ENCODE data around the gene CPXM2.

Gene CPXM2

GRCh38 chr10:123865350-123865749 is 26.3 kb downstream of the CPXM2 start:
- H3K27ac Mint-ChIP-seq, result no peak overlapping the region
- no peaks in the 10 kb centered on the region for H3K9me3 Mint-ChIP-seq
- H3K4me3 Mint-ChIP-seq, result no peak overlapping the region
- H3K4me1 Mint-ChIP-seq, result no peaks in the 10 kb centered on the region
- H3K36me3 Mint-ChIP-seq, result no peaks in the 10 kb centered on the region
- no peaks in the 10 kb centered on the region for H3K27me3 Mint-ChIP-seq

GRCh38 chr10:123864923-123865322 is 26.7 kb downstream of the CPXM2 start:
- H3K27ac Mint-ChIP-seq, result no peak overlapping the region
- no peaks in the 10 kb centered on the region for H3K27me3 Mint-ChIP-seq
- no peaks in the 10 kb centered on the region for H3K36me3 Mint-ChIP-seq
- H3K9me3 Mint-ChIP-seq, result no peaks in the 10 kb centered on the region
- H3K4me1 Mint-ChIP-seq, result no peaks in the 10 kb centered on the region
- H3K4me3 Mint-ChIP-seq, result no peak overlapping the region

GRCh38 chr10:123863721-123864482 is 27.7 kb downstream of the CPXM2 start:
- Mint-ChIP-seq H3K36me3 (no peaks in the 10 kb centered on the region), H3K9me3 (no peaks in the 10 kb centered on the region), H3K4me1 (no peaks in the 10 kb centered on the region), H3K27me3 (no peaks in the 10 kb centered on the region), H3K4me3 (no peak overlapping the region), H3K27ac (no peak overlapping the region)

- H3K4me1 Mint-ChIP-seq, result no peaks in the 10 kb centered on the region
- no peaks in the 10 kb centered on the region for H3K9me3 Mint-ChIP-seq
- no peak overlapping the region for H3K4me3 Mint-ChIP-seq
- no peak overlapping the region for H3K27ac Mint-ChIP-seq
- no peaks in the 10 kb centered on the region for H3K36me3 Mint-ChIP-seq
- H3K27me3 Mint-ChIP-seq, result no peaks in the 10 kb centered on the region
Observed at GRCh38 chr10:123863183-123863575, 28.4 kb downstream of the CPXM2 start.

GRCh38 chr10:123862421-123863182 is 29.0 kb downstream of the CPXM2 start:
- Mint-ChIP-seq H3K27ac (no peak overlapping the region), H3K4me1 (no peaks in the 10 kb centered on the region), H3K4me3 (no peak overlapping the region), H3K9me3 (no peaks in the 10 kb centered on the region), H3K36me3 (no peaks in the 10 kb centered on the region), H3K27me3 (no peaks in the 10 kb centered on the region)

GRCh38 chr10:123860856-123861255 is 30.8 kb downstream of the CPXM2 start:
- Mint-ChIP-seq H3K9me3 (no peaks in the 10 kb centered on the region), H3K4me3 (no peak overlapping the region), H3K27me3 (no peaks in the 10 kb centered on the region), H3K27ac (no peak overlapping the region), H3K4me1 (no peaks in the 10 kb centered on the region), H3K36me3 (no peaks in the 10 kb centered on the region)

GRCh38 chr10:123860209-123860608 is 31.4 kb downstream of the CPXM2 start:
- Mint-ChIP-seq H3K36me3 (no peaks in the 10 kb centered on the region), H3K27ac (no peak overlapping the region), H3K4me1 (no peaks in the 10 kb centered on the region), H3K4me3 (no peak overlapping the region), H3K27me3 (no peaks in the 10 kb centered on the region), H3K9me3 (no peaks in the 10 kb centered on the region)

GRCh38 chr10:123859653-123860050 is 32.0 kb downstream of the CPXM2 start:
- H3K4me1 Mint-ChIP-seq, result no peaks in the 10 kb centered on the region
- no peak overlapping the region for H3K4me3 Mint-ChIP-seq
- H3K27ac Mint-ChIP-seq, result no peak overlapping the region
- H3K9me3 Mint-ChIP-seq, result no peaks in the 10 kb centered on the region
- no peaks in the 10 kb centered on the region for H3K36me3 Mint-ChIP-seq
- H3K27me3 Mint-ChIP-seq, result no peaks in the 10 kb centered on the region

GRCh38 chr10:123858907-123859652 is 32.5 kb downstream of the CPXM2 start:
- no peaks in the 10 kb centered on the region for H3K36me3 Mint-ChIP-seq
- no peak overlapping the region for H3K4me3 Mint-ChIP-seq
- H3K4me1 Mint-ChIP-seq, result no peaks in the 10 kb centered on the region
- no peaks in the 10 kb centered on the region for H3K9me3 Mint-ChIP-seq
- H3K27ac Mint-ChIP-seq, result no peak overlapping the region
- H3K27me3 Mint-ChIP-seq, result no peaks in the 10 kb centered on the region

- H3K27ac Mint-ChIP-seq, result no peak overlapping the region
- H3K9me3 Mint-ChIP-seq, result no peaks in the 10 kb centered on the region
- H3K27me3 Mint-ChIP-seq, result no peaks in the 10 kb centered on the region
- H3K4me3 Mint-ChIP-seq, result no peak overlapping the region
- no peaks in the 10 kb centered on the region for H3K4me1 Mint-ChIP-seq
- H3K36me3 Mint-ChIP-seq, result no peaks in the 10 kb centered on the region
Observed at GRCh38 chr10:123858077-123858681, 33.4 kb downstream of the CPXM2 start.

- Mint-ChIP-seq H3K9me3 (no peaks in the 10 kb centered on the region), H3K4me3 (no peak overlapping the region), H3K27me3 (no peaks in the 10 kb centered on the region), H3K27ac (no peak overlapping the region), H3K36me3 (no peaks in the 10 kb centered on the region), H3K4me1 (no peaks in the 10 kb centered on the region)
Observed at GRCh38 chr10:123857616-123858015, 34.0 kb downstream of the CPXM2 start.

- Mint-ChIP-seq H3K27ac (no peak overlapping the region), H3K27me3 (peaks cover 1% of the 10 kb centered on the region), H3K9me3 (no peaks in the 10 kb centered on the region), H3K4me1 (no peaks in the 10 kb centered on the region), H3K4me3 (no peak overlapping the region), H3K36me3 (no peaks in the 10 kb centered on the region)
Observed at GRCh38 chr10:123855008-123855684, 36.5 kb downstream of the CPXM2 start.

- Mint-ChIP-seq H3K27ac (no peak overlapping the region), H3K4me1 (no peaks in the 10 kb centered on the region), H3K4me3 (no peak overlapping the region), H3K27me3 (peaks cover 1% of the 10 kb centered on the region), H3K36me3 (no peaks in the 10 kb centered on the region), H3K9me3 (no peaks in the 10 kb centered on the region)
Observed at GRCh38 chr10:123854498-123854897, 37.1 kb downstream of the CPXM2 start.

- no peak overlapping the region for H3K4me3 Mint-ChIP-seq
- H3K9me3 Mint-ChIP-seq, result no peaks in the 10 kb centered on the region
- no peaks in the 10 kb centered on the region for H3K36me3 Mint-ChIP-seq
- no peaks in the 10 kb centered on the region for H3K4me1 Mint-ChIP-seq
- H3K27me3 Mint-ChIP-seq, result peaks cover 1% of the 10 kb centered on the region
- H3K27ac Mint-ChIP-seq, result no peak overlapping the region
Observed at GRCh38 chr10:123854003-123854402, 37.6 kb downstream of the CPXM2 start.

- Mint-ChIP-seq H3K9me3 (no peaks in the 10 kb centered on the region), H3K27me3 (peaks cover 1% of the 10 kb centered on the region), H3K36me3 (no peaks in the 10 kb centered on the region), H3K4me3 (no peak overlapping the region), H3K4me1 (no peaks in the 10 kb centered on the region), H3K27ac (no peak overlapping the region)
Observed at GRCh38 chr10:123852411-123852951, 39.1 kb downstream of the CPXM2 start.

Data from activated naive CD4-positive, alpha-beta T cell treated with anti-CD3 and anti-CD28 coated beads, Interleukin-2, amount 50 U/mL, for 24 hours (primary cell).